NB4 (cell line): Measurements from ENCODE around the gene LINC01488.

Source experiments
- MYC ChIP-seq: IDR thresholded peaks from 2 replicates; pipeline ENCODE4 v1.6.1; 2011; ENCODE audit warnings: low read depth, low read length
- POLR2A ChIP-seq: IDR thresholded peaks from 2 replicates; pipeline ENCODE4 v1.6.1; 2011; ENCODE audit warnings: mild to moderate bottlenecking; ENCODE audit not compliant: insufficient read length; ENCODE audit errors: extremely low read depth
- TF ChIP-seq, protein P1 (sequence below): IDR thresholded peaks from one replicate; pipeline ENCODE4 v1.5.1; 2012; ENCODE audit warnings: low read depth, low read length

DNA sequence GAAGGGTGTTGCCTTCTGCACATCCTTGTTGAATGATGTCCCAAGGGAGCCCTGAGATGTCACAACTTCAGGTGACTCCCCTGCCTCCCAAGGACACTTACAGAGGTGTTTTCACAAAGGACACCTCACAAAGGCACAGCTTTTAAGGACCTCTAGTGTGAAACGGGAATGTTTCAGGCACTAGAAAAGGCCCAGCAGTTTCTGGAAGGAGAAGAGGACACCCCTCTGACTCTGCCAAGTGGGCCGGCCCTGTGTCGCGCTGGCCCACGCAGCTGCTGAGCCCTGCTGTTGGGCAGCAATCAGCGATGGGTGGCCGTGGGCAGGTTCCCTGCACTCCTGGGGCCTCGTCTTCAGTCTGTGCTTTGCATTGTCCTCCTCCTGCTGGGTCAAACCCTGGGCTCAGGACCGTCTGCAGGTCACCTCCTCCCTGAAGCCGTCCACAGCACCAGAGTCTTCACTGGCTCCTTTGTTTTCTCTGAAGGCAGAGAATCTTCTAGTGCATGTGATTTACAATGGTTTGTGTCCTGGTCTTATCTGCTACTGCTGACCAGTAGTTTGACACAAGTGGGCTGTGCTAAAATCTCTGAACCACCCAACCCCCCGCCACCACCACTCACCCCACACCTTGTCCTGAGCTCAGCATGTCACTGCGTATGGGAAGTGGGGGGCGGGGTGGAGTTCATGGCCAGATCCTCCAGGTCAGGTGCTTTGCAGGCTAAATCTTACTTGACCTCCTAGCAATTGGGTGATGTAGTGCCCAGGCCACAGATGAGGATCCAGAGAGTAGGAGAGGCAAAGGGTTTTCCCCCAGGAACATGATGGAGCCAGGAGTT, 3.2 kb downstream of the LINC01488 start:
- TF ChIP-seq, protein P1, sequence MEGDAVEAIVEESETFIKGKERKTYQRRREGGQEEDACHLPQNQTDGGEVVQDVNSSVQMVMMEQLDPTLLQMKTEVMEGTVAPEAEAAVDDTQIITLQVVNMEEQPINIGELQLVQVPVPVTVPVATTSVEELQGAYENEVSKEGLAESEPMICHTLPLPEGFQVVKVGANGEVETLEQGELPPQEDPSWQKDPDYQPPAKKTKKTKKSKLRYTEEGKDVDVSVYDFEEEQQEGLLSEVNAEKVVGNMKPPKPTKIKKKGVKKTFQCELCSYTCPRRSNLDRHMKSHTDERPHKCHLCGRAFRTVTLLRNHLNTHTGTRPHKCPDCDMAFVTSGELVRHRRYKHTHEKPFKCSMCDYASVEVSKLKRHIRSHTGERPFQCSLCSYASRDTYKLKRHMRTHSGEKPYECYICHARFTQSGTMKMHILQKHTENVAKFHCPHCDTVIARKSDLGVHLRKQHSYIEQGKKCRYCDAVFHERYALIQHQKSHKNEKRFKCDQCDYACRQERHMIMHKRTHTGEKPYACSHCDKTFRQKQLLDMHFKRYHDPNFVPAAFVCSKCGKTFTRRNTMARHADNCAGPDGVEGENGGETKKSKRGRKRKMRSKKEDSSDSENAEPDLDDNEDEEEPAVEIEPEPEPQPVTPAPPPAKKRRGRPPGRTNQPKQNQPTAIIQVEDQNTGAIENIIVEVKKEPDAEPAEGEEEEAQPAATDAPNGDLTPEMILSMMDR: no peak
- TF ChIP-seq MYC (no peak), POLR2A (no peak)
